ENCODE measurements around the gene TRIM38.
"Not testable (repeated sequence)": the region's sequence is repeated elsewhere in the genome, so short reads cannot be mapped to it uniquely, and the experiment has no call there.

The TRIM38 gene
- 76.4 to 96.0 reads per million in 2 donors for total RNA-seq

GRCh38 chr6:25962149-25963127 is at the start of gene TRIM38:
Gene TRIM38, plus strand, starts transcription at chr6:25962802. Its CDS starts 3,721 bp downstream, at chr6:25966523.
- peak in 4 of 5 experiments; percentile 41 to 96 (median 73) for DNase-seq

- no peak for DNase-seq
These were observed 48.9 kb upstream of the TRIM38 start for GRCh38 chr6:25913741-25914140.

- no peak for DNase-seq
These were observed 46.3 kb upstream of the TRIM38 start for GRCh38 chr6:25916330-25916729.

- DNase-seq: no peak
These were observed 45.7 kb upstream of the TRIM38 start for GRCh38 chr6:25916789-25917490.

GRCh38 chr6:25918083-25918683 is 44.4 kb upstream of the TRIM38 start:
- peak in 1 of 5 experiments; percentile 53 for DNase-seq

- no peak for DNase-seq
These were observed 42.9 kb upstream of the TRIM38 start for GRCh38 chr6:25919657-25920056.

GRCh38 chr6:25921525-25922203 is 40.9 kb upstream of the TRIM38 start:
- DNase-seq: no peak

GRCh38 chr6:25922301-25922700 is 40.3 kb upstream of the TRIM38 start:
- no peak for DNase-seq

GRCh38 chr6:25925876-25926275 is 36.7 kb upstream of the TRIM38 start:
- DNase-seq: no peak

- DNase-seq: no peak
These were observed 35.4 kb upstream of the TRIM38 start for GRCh38 chr6:25927178-25927577.

- DNase-seq: no peak
These were observed 34.8 kb upstream of the TRIM38 start for GRCh38 chr6:25927756-25928216.

GRCh38 chr6:25928562-25929324 is 33.9 kb upstream of the TRIM38 start:
- no peak for DNase-seq

GRCh38 chr6:25929785-25930184 is 32.8 kb upstream of the TRIM38 start:
- not testable (repeated sequence) for DNase-seq

- DNase-seq: no peak
These were observed 31.8 kb upstream of the TRIM38 start, which contains the start of gene SLC17A2 for GRCh38 chr6:25930532-25931410. Gene SLC17A2, minus strand, starts transcription at chr6:25930691. Its CDS starts 4,895 bp downstream, at chr6:25925796.

GRCh38 chr6:25931411-25931709 is 31.2 kb upstream of the TRIM38 start:
- no peak for DNase-seq

- DNase-seq: no peak
These were observed 28.4 kb upstream of the TRIM38 start for GRCh38 chr6:25934156-25934555.

GRCh38 chr6:25934735-25935313 is 27.8 kb upstream of the TRIM38 start:
- DNase-seq: no peak

GRCh38 chr6:25935953-25936352 is 26.6 kb upstream of the TRIM38 start:
- DNase-seq: no peak

GRCh38 chr6:25939593-25939992 is 23.0 kb upstream of the TRIM38 start:
- DNase-seq: no peak

- DNase-seq: peak in 1 of 5 experiments; percentile 73
These were observed 19.9 kb upstream of the TRIM38 start for GRCh38 chr6:25942561-25943147.
